Transverse colon (tissue), 4 donors: ENCODE results near the gene IER3. TPM values are rescaled to one million over a fixed set of nuclear protein-coding genes. Genes with fewer than 3 reads are reported as not detected.
A peak's percentile ranks its signal among the peaks of the same experiment; 100 is the strongest.

Source experiments
- DNase-seq: peaks from one replicate; pipeline ENCODE4 v3.0.0-alpha.2; 2019
- H3K27ac ChIP-seq, 4 donors: fragments of 200-600 bp; sonication (generic); 2 replicates each; pipeline ENCODE4 v1.5.1; 2016 to 2018; ENCODE audit warnings: inconsistent platforms in 4 of 4
- H3K27me3 ChIP-seq: fragments of 200-600 bp; sonication (generic); 2 replicates; pipeline ENCODE4 v1.5.1; 2017; ENCODE audit warnings: inconsistent platforms
- H3K36me3 ChIP-seq, 4 donors: fragments of 200-600 bp; sonication (generic); 2 replicates each; pipeline ENCODE4 v1.5.1; 2017 to 2019; ENCODE audit warnings: inconsistent platforms in 4 of 4
- H3K4me1 ChIP-seq, 4 donors: fragments of 200-600 bp; sonication (generic); 2 replicates each; pipeline ENCODE4 v1.5.1; 2017 to 2020; ENCODE audit warnings: inconsistent platforms in 4 of 4
- H3K4me3 ChIP-seq, 4 donors: fragments of 200-600 bp; sonication (generic); 1 replicate in 1 of 4; 2 replicates in 3 of 4; pipeline versions ENCODE4 v1.5.1 to v1.6.1; 2017 to 2019; ENCODE audit warnings: inconsistent platforms in 4 of 4
- H3K9me3 ChIP-seq, 2 donors: fragments of 200-600 bp; sonication (generic); 2 replicates each; pipeline ENCODE4 v1.5.1; 2017 to 2019; ENCODE audit warnings: inconsistent platforms in 2 of 2
- EP300 ChIP-seq: sonication (generic); formaldehyde crosslinking; IDR thresholded peaks from one replicate; pipeline ENCODE4 v1.6.1; 2017; ENCODE audit warnings: antibody characterized with exemption, low read depth
- POLR2A ChIP-seq: fragments of 450-650 bp; IDR thresholded peaks from one replicate; pipeline ENCODE4 v1.6.1; 2016; ENCODE audit warnings: antibody characterized with exemption, mild to moderate bottlenecking, moderate library complexity
- POLR2AphosphoS5 ChIP-seq, 3 donors: sonication (generic); formaldehyde crosslinking; IDR thresholded peaks; one replicate each; pipeline ENCODE4 v1.6.1; 2016; ENCODE audit warnings: antibody characterized with exemption in 3 of 3
- WGBS, 2 donors: methylation state at CpG; one replicate each; pipeline ENCODE4 v1.1.5; 2018; ENCODE audit warnings: low coverage in 1 of 2; 5-methylcytosine and 5-hydroxymethylcytosine counted together
- in situ Hi-C, 4 donors: fragments of 200-750 bp; cut with MboI; loops; one replicate each; pipeline versions ENCODE4 v1.15.0 to v1.15.1; 2017; ENCODE audit warnings: low sequenced_read_pairs in 3 of 4, low pct_ligation_motif_present in 1 of 4, low pct_unique_long_range_greater_than_20kb in 1 of 4
- intact Hi-C: fragments of 100-400 bp; cut with DNase I; formaldehyde crosslinking; loops from one replicate; pipeline ENCODE4 v1.15.1; 2023; ENCODE audit warnings: low total_unique reads
- total RNA-seq, 4 donors: library from RNA; depleted of rRNA; stranded (reverse); fragments of >200 nt; gene quantifications; one replicate each; pipeline ENCODE4 v1.1.0, GENCODE V29; 2016
- TF ChIP-seq, protein P1 (sequence below), 5 experiments: fragments of 200-600 bp in 3 of 5; fragments of 450-650 bp in 2 of 5; sonication (generic) in 3 of 5; IDR thresholded peaks; 1 replicate in 2 of 5; 2 replicates in 3 of 5; pipeline ENCODE4 v1.5.1; 2016 to 2017; ENCODE audit warnings: antibody characterized with exemption in 5 of 5, inconsistent platforms in 3 of 5, mild to moderate bottlenecking in 2 of 5, moderate library complexity in 1 of 5

Gene IER3
- total RNA-seq, 4 donors from 2014 or later: 21.1 to 100 (median 84.6) TPM

DNA sequence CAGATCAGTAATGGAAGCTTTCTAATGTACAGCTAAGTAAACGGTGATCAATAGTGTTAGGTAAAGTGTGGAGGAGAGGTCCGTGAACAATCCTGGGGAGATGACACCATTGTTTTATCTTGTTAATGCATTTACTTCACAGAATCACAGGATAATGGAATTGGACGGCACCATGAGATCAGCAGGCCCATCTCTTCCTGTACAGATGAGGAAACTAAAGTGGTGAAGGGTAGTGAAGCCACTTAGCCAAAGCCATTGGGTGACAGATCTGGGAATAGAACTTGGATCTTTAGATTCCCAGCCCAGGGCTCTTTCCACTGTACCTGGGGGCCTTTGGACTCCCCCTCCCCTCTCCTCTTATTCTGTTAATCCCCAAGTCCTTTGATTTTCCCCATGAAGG lies 26.2 kb upstream of the IER3 start:
- intact Hi-C loops (no loop called here), in situ Hi-C loops (no loop called here)
- no peaks in the 10 kb centered on the region for H3K27me3 ChIP-seq
- peak overlapping the region in 2 of 4 donors; percentile 62 to 80 for H3K27ac ChIP-seq
- WGBS, 2 donors: 88 to 96% methylated on average over 3 of the region's 3 CpGs
- TF ChIP-seq, protein P1, sequence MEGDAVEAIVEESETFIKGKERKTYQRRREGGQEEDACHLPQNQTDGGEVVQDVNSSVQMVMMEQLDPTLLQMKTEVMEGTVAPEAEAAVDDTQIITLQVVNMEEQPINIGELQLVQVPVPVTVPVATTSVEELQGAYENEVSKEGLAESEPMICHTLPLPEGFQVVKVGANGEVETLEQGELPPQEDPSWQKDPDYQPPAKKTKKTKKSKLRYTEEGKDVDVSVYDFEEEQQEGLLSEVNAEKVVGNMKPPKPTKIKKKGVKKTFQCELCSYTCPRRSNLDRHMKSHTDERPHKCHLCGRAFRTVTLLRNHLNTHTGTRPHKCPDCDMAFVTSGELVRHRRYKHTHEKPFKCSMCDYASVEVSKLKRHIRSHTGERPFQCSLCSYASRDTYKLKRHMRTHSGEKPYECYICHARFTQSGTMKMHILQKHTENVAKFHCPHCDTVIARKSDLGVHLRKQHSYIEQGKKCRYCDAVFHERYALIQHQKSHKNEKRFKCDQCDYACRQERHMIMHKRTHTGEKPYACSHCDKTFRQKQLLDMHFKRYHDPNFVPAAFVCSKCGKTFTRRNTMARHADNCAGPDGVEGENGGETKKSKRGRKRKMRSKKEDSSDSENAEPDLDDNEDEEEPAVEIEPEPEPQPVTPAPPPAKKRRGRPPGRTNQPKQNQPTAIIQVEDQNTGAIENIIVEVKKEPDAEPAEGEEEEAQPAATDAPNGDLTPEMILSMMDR (IDR thresholded peaks at IDR 0.05): no peak
- no peak overlapping the region for H3K4me3 ChIP-seq
- H3K9me3 ChIP-seq: no peaks in the 10 kb centered on the region
- DNase-seq: no peak
- H3K4me1 ChIP-seq: peaks cover 0 to 18% (median 11%) of the 10 kb centered on the region in 4 donors
- no peaks in the 10 kb centered on the region for H3K36me3 ChIP-seq

DNA sequence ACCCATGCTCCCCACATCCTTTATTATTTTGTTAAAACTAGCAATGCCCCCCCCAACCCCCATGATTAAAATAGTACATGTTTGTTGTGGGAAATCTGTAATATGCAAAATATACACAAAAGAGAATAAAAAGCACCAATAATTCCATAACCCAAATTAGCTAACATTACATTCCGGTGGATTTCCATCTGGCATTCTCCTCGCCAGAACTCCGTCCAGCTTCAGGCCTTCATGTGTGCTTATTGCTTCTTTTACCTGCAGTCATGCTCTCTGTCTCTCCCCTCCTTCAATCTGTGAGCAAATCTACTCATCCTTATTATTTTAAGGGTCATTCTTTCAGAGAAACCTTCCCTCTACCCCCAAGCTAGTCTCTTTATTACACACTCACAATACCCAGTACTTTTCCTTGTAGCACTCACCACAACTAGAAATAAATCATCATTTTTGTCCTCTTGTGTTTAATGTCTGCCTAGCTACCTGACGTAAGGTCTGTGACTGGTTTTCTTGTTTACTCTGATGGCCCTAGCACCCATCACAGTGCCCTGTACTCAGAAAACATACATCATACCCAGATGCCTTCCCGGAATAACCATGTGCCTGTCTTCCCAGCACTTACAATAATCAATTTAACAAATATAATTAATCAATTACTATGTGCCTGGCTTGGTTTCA lies 25.6 kb upstream of the IER3 start:
- Histone ChIP-seq H3K36me3 (no peaks in the 10 kb centered on the region), H3K27ac (peak overlapping the region; percentile 62 to 80 (median 73)), H3K27me3 (no peaks in the 10 kb centered on the region), H3K4me1 (peaks cover 0 to 18% (median 11%) of the 10 kb centered on the region in 4 donors), H3K9me3 (no peaks in the 10 kb centered on the region), H3K4me3 (no peak overlapping the region)
- TF ChIP-seq EP300: no peak
- TF ChIP-seq, protein P1 (IDR thresholded peaks at IDR 0.05): no peak
- no peak for TF ChIP-seq POLR2AphosphoS5 (IDR thresholded peaks at IDR 0.05)
- TF ChIP-seq POLR2A: no peak
- intact Hi-C loops: no loop called here
- WGBS, 2 donors: 81 to 84% methylated on average over 5 of the region's 5 CpGs
- in situ Hi-C loops: no loop called here
- DNase-seq: no peak

DNA sequence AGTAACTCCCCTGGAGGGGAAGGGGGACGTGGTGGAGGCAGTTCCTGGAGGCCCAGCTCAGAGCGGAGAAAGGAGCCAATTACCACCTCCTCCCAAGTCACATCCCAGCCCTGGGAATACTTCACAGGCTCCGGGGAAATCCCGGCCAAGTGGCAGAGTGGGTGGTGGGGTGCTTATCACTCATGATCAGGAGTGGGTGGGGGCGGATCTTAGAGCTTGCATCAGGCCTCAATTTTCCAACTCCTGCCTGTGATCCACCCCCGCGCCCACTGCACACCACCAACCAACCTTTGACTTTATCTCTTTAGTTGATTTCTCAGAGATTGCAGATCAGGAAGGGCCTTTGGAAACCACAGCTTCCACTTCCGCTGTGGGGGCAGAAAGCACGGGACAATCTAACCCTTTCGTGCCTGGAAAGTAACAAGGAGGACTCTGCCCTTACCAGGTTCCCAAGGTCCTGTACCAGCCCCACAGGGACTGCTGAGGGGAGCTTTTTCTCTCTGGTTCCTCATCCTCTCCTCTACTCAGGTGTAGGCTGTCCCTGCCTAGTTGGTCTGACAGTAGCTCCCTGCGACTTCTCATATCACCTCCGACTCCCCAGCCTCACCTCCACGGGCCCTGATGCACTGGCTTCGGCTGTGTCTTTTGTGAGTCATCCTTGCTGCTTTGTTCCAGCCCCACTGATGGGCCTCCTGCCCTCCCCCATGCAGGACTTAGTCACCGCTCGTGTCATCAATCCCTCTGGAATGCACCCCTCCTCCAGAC lies 24.9 kb upstream of the IER3 start:
- in situ Hi-C loops (no loop called here), intact Hi-C loops (no loop called here)
- Histone ChIP-seq H3K27me3 (no peaks in the 10 kb centered on the region), H3K36me3 (no peaks in the 10 kb centered on the region), H3K9me3 (no peaks in the 10 kb centered on the region), H3K4me1 (peaks cover 2 to 22% (median 12%) of the 10 kb centered on the region in 4 donors), H3K4me3 (no peak overlapping the region), H3K27ac (peak overlapping the region; percentile 62 to 80 (median 73))
- DNase-seq: peak; percentile 54
- TF ChIP-seq EP300: no peak
- peak; percentile 26 to 36 (median 27) for TF ChIP-seq POLR2AphosphoS5 (IDR thresholded peaks at IDR 0.05)
- WGBS, 2 donors: 49 to 62% methylated on average over 10 to 16 of the region's 16 CpGs

DNA sequence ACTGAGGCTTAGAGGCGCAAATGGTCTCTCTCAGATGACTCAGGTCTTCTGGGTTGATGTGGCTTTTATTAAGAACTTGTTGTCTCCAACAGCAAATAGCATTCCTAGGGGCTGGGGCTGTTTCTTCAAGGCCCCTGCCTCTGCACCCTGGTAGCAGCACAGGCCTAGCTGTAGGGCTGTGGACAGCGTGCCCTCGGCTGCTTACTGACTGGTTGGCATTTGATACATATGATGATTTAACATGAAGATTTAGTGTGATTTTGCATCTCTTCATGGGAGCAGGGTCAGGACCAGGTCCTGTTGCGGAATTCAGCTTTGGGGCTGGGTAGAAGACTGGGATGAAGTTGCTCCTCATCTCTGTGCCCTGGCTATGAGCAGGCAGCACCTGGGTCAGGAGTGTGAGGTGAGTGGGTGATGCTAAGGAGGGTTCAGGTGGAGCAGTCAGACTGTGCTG lies 24.3 kb upstream of the IER3 start:
- no peak for DNase-seq
- in situ Hi-C loops: no loop called here
- H3K9me3 ChIP-seq: no peaks in the 10 kb centered on the region
- intact Hi-C loops: no loop called here
- peak overlapping the region in 3 of 4 donors; percentile 66 to 80 (median 80) for H3K27ac ChIP-seq
- H3K4me1 ChIP-seq: peaks cover 8 to 28% (median 18%) of the 10 kb centered on the region in 4 donors
- H3K4me3 ChIP-seq: no peak overlapping the region
- WGBS, 2 donors: 90% methylated on average over 2 to 4 of the region's 4 CpGs
- H3K36me3 ChIP-seq: no peaks in the 10 kb centered on the region
- TF ChIP-seq POLR2A (no peak), EP300 (no peak), POLR2AphosphoS5 (IDR thresholded peaks at IDR 0.05) (no peak)
- TF ChIP-seq, protein P1 (IDR thresholded peaks at IDR 0.05): no peak
- H3K27me3 ChIP-seq: no peaks in the 10 kb centered on the region
